Measurements from ENCODE around the gene FRMD7.

Gene FRMD7

DNA sequence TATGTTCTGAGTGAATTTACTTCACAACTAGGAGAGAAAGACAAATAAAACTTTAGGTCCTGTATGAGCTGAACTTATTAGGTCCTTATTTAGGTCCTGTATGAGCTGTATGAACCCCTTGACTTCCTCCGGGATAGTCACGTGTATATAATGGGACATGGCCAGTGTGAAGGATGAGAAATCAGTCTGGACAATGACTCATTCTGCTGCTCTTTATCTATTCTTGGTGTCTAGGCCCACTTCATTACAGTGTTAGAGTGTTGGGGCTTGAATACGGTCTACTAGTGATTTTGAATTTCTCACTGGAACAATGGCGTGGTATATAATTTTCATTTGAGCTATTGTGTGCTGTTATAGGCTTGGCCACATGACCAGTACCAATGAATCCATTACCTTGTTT is 82.9 kb downstream of the FRMD7 start:
- H3K27ac ChIP-seq (ENCODE audit: extremely low read depth, low read depth, low read length), result no peak overlapping the region
- TF ChIP-seq, protein P1, sequence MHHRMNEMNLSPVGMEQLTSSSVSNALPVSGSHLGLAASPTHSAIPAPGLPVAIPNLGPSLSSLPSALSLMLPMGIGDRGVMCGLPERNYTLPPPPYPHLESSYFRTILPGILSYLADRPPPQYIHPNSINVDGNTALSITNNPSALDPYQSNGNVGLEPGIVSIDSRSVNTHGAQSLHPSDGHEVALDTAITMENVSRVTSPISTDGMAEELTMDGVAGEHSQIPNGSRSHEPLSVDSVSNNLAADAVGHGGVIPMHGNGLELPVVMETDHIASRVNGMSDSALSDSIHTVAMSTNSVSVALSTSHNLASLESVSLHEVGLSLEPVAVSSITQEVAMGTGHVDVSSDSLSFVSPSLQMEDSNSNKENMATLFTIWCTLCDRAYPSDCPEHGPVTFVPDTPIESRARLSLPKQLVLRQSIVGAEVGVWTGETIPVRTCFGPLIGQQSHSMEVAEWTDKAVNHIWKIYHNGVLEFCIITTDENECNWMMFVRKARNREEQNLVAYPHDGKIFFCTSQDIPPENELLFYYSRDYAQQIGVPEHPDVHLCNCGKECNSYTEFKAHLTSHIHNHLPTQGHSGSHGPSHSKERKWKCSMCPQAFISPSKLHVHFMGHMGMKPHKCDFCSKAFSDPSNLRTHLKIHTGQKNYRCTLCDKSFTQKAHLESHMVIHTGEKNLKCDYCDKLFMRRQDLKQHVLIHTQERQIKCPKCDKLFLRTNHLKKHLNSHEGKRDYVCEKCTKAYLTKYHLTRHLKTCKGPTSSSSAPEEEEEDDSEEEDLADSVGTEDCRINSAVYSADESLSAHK (tag by site-specific recombination; IDR thresholded peaks at IDR 0.05), result no peak
- 0 out of 2 replicates have a peak, but pooled peaks have one; percentile 28 for TF ChIP-seq ZNF600 (tag by site-specific recombination; IDR thresholded peaks at IDR 0.05)
- H3K4me3 ChIP-seq (ENCODE audit: low read depth, low read length), result no peak overlapping the region
- peaks cover 11% of the 10 kb centered on the region; the same call in 1 of the 2 replicates for H3K4me1 ChIP-seq (ENCODE audit: control insufficient read depth, insufficient read depth, low read length)
- ChIA-PET POLR2A (interaction anchor here (1.0 kb wide), 1 partner anchor 21 kb away, joined by 4 read pairs; no protein-coding TSS in a partner anchor), CTCF (interaction anchor here (0.7 to 1.6 kb wide), 4 partner anchors 10 to 379 kb away, joined by 3 to 5 read pairs (median 4); no protein-coding TSS in a partner anchor)
- no peaks in the 10 kb centered on the region for H3K36me3 ChIP-seq (ENCODE audit: control insufficient read depth in 2 of 2, insufficient read depth in 1 of 2, low read length in 2 of 2)
- H3K9me3 ChIP-seq (ENCODE audit: control insufficient read depth, insufficient read depth, low read depth, low read length), result no peaks in the 10 kb centered on the region

DNA sequence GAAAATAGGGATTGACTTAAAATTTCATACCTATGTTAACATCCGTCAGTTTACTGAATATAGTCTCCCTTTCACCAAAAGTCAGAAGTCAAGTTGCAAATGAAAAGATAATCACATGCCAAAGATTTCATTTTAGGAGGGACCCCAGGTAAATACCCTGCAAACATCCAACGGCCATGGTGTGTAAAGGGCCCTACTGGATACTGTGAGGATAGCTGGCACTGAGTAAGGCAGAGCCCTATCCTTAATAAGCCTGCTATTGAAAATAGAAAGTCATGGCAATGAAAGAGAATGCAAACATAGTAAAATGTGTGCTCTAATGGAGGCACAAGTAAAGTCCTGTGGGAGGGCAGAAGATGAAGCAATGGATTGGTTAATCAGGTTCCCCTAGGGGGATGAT is 83.8 kb downstream of the FRMD7 start:
- TF ChIP-seq ZSCAN30 (tag by site-specific recombination; IDR thresholded peaks at IDR 0.05), result no peak
- peak; percentile 62 for TF ChIP-seq PRDM1 (tag by site-specific recombination; IDR thresholded peaks at IDR 0.05)
- ChIA-PET CTCF (interaction anchor here (1.4 kb wide), 1 partner anchor 11 kb away, joined by 3 read pairs; no protein-coding TSS in a partner anchor), POLR2A (no interaction called here)
- Histone ChIP-seq H3K9me3 (ENCODE audit: control insufficient read depth, insufficient read depth, low read depth, low read length) (no peaks in the 10 kb centered on the region), H3K27ac (ENCODE audit: extremely low read depth, low read depth, low read length) (no peak overlapping the region), H3K4me3 (ENCODE audit: low read depth, low read length) (no peak overlapping the region), H3K36me3 (ENCODE audit: control insufficient read depth in 2 of 2, insufficient read depth in 1 of 2, low read length in 2 of 2) (no peaks in the 10 kb centered on the region), H3K4me1 (ENCODE audit: control insufficient read depth, insufficient read depth, low read length) (peaks cover 11% of the 10 kb centered on the region; the same call in 1 of the 2 replicates)

GRCh38 chrX:132041015-132041414 is 86.8 kb downstream of the FRMD7 start:
- Histone ChIP-seq H3K36me3 (ENCODE audit: control insufficient read depth in 2 of 2, insufficient read depth in 1 of 2, low read length in 2 of 2) (no peaks in the 10 kb centered on the region), H3K4me1 (ENCODE audit: control insufficient read depth, insufficient read depth, low read length) (peaks cover 15% of the 10 kb centered on the region), H3K27ac (ENCODE audit: extremely low read depth, low read depth, low read length) (no peak overlapping the region), H3K9me3 (ENCODE audit: control insufficient read depth, insufficient read depth, low read depth, low read length) (no peaks in the 10 kb centered on the region), H3K4me3 (ENCODE audit: low read depth, low read length) (no peak overlapping the region)
- TF ChIP-seq, protein P2, sequence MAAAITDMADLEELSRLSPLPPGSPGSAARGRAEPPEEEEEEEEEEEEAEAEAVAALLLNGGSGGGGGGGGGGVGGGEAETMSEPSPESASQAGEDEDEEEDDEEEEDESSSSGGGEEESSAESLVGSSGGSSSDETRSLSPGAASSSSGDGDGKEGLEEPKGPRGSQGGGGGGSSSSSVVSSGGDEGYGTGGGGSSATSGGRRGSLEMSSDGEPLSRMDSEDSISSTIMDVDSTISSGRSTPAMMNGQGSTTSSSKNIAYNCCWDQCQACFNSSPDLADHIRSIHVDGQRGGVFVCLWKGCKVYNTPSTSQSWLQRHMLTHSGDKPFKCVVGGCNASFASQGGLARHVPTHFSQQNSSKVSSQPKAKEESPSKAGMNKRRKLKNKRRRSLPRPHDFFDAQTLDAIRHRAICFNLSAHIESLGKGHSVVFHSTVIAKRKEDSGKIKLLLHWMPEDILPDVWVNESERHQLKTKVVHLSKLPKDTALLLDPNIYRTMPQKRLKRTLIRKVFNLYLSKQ (tag by site-specific recombination; IDR thresholded peaks at IDR 0.05; ENCODE audit: borderline replicate concordance), result no peak
- TF ChIP-seq ZFP69B (tag by site-specific recombination; IDR thresholded peaks at IDR 0.05) (no peak), ZNF23 (tag by site-specific recombination; IDR thresholded peaks at IDR 0.05; ENCODE audit: borderline replicate concordance) (no peak), PRDM1 (tag by site-specific recombination; IDR thresholded peaks at IDR 0.05) (0 out of 2 replicates have a peak, but pooled peaks have one; percentile 38), ZNF211 (tag by site-specific recombination; IDR thresholded peaks at IDR 0.05; ENCODE audit: low read depth) (no peak)
- ChIA-PET POLR2A (interaction anchor here (1.0 kb wide), 1 partner anchor 17 kb away, joined by 3 read pairs; no protein-coding TSS in a partner anchor), CTCF (no interaction called here)

GRCh38 chrX:132040066-132040465 is 87.8 kb downstream of the FRMD7 start:
- Histone ChIP-seq H3K27ac (ENCODE audit: extremely low read depth, low read depth, low read length) (no peak overlapping the region), H3K9me3 (ENCODE audit: control insufficient read depth, insufficient read depth, low read depth, low read length) (no peaks in the 10 kb centered on the region), H3K4me1 (ENCODE audit: control insufficient read depth, insufficient read depth, low read length) (peaks cover 21% of the 10 kb centered on the region), H3K36me3 (ENCODE audit: control insufficient read depth in 2 of 2, insufficient read depth in 1 of 2, low read length in 2 of 2) (no peaks in the 10 kb centered on the region), H3K4me3 (ENCODE audit: low read depth, low read length) (no peak overlapping the region)
- ChIA-PET CTCF (interaction anchor here (1.0 kb wide), 1 partner anchor 15 kb away, joined by 3 read pairs; no protein-coding TSS in a partner anchor), POLR2A (no interaction called here)
- TF ChIP-seq MZF1 (tag by site-specific recombination; IDR thresholded peaks at IDR 0.05; ENCODE audit: borderline replicate concordance) (0 out of 2 replicates have a peak, but pooled peaks have one; percentile 17), SALL2 (tag by site-specific recombination; IDR thresholded peaks at IDR 0.05; ENCODE audit: borderline replicate concordance) (no peak), PRDM1 (tag by site-specific recombination; IDR thresholded peaks at IDR 0.05) (0 out of 2 replicates have a peak, but pooled peaks have one; percentile 5), ZNF433 (tag by site-specific recombination; IDR thresholded peaks at IDR 0.05; ENCODE audit: low read depth) (no peak), HOXC10 (CRISPR knock-in tag; IDR thresholded peaks at IDR 0.05) (no peak), IKZF3 (tag by site-specific recombination; IDR thresholded peaks at IDR 0.05) (no peak)
